ENCODE measurements around the gene MEF2A. TPM values are rescaled to one million over a fixed set of nuclear protein-coding genes. Genes with fewer than 3 reads are reported as not detected.

MEF2A gene
- total RNA-seq, 3 donors from 2014 or later = 19.8 to 24.0 (median 22.4) TPM

Other genes starting within 250 kb of the MEF2A start
- gene LYSMD4, start 167.5 kb downstream of the MEF2A start, total RNA-seq = 1 to 10 TPM; 4.5 to 6.2 (median 5.5) TPM

All from activated T-cell treated with anti-CD3 and anti-CD28 coated beads, Interleukin-2, amount 50 U/mL, for 4 hours (primary cell).